HL-60 (cell line): Measurements from ENCODE around the gene NAV2.

Experiments used
- DNase-seq, 2 experiments: peaks; one replicate each; pipeline ENCODE4 v3.0.0-alpha.2; 2010 to 2020; ENCODE audit warnings: low read depth in 1 of 2, low spot score in 1 of 2
- H3K27ac ChIP-seq: fragments of 250-450 bp; sonication (Bioruptor Pico); replicated peaks from 2 replicates; pipeline ENCODE4 v1.5.1; 2020; ENCODE audit warnings: mild to moderate bottlenecking, moderate library complexity
- H3K27me3 ChIP-seq: fragments of 250-450 bp; sonication (Bioruptor Pico); 2 replicates; pipeline ENCODE4 v1.5.1; 2021; ENCODE audit warnings: mild to moderate bottlenecking, moderate library complexity; ENCODE audit not compliant: insufficient read depth, poor library complexity, severe bottlenecking
- H3K4me3 ChIP-seq: replicated peaks from 2 replicates; pipeline ENCODE4 v1.5.1; 2011; ENCODE audit warnings: mild to moderate bottlenecking, control low read depth, low read length; ENCODE audit not compliant: insufficient read depth
- GABPA ChIP-seq: IDR thresholded peaks from 2 replicates; pipeline ENCODE4 v1.6.1; 2012; ENCODE audit warnings: low read depth
- POLR2AphosphoS5 ChIP-seq: IDR thresholded peaks from 2 replicates; pipeline ENCODE4 v1.6.1; 2012; ENCODE audit warnings: low read depth
- SPI1 ChIP-seq: IDR thresholded peaks from 2 replicates; pipeline ENCODE4 v1.6.1; 2012; ENCODE audit warnings: low read depth, mild to moderate bottlenecking, borderline replicate concordance
- TF ChIP-seq, protein P1 (sequence below): IDR thresholded peaks from one replicate; pipeline ENCODE4 v1.5.1; 2011; ENCODE audit warnings: low read length, control low read depth, inconsistent platforms; ENCODE audit not compliant: insufficient read depth
- TF ChIP-seq, protein P2 (sequence below): IDR thresholded peaks from 2 replicates; pipeline ENCODE4 v1.6.1; 2012; ENCODE audit warnings: low read depth; ENCODE audit not compliant: insufficient replicate concordance

Gene NAV2

DNA sequence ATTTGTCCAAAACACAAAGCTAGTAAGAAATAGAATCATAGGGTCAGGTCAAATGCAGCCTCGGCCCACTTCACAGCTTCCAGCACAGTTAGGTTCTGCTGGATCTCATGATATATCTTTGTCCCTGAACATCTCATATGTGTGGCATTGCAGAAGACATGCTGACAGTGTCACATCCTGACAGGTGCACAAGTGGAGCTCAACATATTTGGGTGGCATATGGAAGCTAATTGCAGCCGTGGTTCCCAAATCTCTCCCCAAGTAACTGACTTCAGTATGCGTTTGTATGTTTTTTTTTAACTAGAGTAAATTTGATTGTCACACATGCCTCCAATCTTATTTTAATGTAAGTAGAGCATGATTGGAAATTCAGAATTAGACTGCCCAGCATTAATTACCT, 33.4 kb downstream of the NAV2 start:
- H3K27me3 ChIP-seq: no peaks in the 10 kb centered on the region
- TF ChIP-seq GABPA (no peak), SPI1 (no peak), POLR2AphosphoS5 (no peak)
- TF ChIP-seq, protein P1, sequence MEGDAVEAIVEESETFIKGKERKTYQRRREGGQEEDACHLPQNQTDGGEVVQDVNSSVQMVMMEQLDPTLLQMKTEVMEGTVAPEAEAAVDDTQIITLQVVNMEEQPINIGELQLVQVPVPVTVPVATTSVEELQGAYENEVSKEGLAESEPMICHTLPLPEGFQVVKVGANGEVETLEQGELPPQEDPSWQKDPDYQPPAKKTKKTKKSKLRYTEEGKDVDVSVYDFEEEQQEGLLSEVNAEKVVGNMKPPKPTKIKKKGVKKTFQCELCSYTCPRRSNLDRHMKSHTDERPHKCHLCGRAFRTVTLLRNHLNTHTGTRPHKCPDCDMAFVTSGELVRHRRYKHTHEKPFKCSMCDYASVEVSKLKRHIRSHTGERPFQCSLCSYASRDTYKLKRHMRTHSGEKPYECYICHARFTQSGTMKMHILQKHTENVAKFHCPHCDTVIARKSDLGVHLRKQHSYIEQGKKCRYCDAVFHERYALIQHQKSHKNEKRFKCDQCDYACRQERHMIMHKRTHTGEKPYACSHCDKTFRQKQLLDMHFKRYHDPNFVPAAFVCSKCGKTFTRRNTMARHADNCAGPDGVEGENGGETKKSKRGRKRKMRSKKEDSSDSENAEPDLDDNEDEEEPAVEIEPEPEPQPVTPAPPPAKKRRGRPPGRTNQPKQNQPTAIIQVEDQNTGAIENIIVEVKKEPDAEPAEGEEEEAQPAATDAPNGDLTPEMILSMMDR: no peak
- TF ChIP-seq, protein P2, sequence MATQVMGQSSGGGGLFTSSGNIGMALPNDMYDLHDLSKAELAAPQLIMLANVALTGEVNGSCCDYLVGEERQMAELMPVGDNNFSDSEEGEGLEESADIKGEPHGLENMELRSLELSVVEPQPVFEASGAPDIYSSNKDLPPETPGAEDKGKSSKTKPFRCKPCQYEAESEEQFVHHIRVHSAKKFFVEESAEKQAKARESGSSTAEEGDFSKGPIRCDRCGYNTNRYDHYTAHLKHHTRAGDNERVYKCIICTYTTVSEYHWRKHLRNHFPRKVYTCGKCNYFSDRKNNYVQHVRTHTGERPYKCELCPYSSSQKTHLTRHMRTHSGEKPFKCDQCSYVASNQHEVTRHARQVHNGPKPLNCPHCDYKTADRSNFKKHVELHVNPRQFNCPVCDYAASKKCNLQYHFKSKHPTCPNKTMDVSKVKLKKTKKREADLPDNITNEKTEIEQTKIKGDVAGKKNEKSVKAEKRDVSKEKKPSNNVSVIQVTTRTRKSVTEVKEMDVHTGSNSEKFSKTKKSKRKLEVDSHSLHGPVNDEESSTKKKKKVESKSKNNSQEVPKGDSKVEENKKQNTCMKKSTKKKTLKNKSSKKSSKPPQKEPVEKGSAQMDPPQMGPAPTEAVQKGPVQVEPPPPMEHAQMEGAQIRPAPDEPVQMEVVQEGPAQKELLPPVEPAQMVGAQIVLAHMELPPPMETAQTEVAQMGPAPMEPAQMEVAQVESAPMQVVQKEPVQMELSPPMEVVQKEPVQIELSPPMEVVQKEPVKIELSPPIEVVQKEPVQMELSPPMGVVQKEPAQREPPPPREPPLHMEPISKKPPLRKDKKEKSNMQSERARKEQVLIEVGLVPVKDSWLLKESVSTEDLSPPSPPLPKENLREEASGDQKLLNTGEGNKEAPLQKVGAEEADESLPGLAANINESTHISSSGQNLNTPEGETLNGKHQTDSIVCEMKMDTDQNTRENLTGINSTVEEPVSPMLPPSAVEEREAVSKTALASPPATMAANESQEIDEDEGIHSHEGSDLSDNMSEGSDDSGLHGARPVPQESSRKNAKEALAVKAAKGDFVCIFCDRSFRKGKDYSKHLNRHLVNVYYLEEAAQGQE: no peak
- no peak for DNase-seq
- H3K27ac ChIP-seq: no peak overlapping the region
- H3K4me3 ChIP-seq: no peak overlapping the region

DNA sequence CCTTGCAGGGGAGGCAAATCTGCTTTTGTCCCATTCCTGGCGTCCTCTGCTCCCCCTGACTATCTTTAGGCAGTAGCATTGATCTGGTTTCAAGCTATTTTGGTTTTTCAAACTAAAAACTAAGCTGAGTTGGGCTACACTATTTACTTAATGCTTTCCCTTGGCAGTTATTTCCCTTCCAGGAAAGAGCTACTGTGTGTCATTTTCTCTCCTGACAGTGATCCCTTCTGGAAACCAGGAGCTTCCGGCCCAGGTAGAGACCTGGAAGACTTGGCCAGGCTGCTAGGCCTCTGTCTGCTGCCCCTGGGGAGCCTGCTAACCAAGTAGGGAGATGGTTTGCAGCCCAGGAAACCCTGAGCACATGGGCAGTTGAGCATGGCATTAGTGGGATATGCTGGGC, 35.0 kb downstream of the NAV2 start:
- H3K27me3 ChIP-seq: no peaks in the 10 kb centered on the region

DNA sequence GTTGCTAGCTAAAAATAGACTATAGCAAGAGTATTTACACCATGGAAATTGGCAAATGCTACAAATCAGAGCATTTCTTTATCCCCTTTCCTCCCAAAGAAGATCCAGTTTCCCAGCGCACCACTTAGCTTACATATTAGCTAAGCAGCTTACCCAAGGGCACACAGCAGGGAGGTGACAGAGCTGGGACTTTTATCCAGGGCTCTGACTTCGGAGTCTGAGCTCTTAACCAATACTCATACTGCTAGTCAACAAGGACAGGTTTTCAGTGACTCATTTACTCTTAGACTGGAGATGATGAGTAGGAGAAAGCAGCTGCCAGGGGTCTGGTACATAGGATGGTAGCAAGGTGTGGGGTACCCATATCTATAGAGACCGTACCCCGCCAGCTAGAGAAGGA, 38.4 kb downstream of the NAV2 start:
- Histone ChIP-seq H3K27me3 (no peaks in the 10 kb centered on the region), H3K27ac (no peak overlapping the region), H3K4me3 (no peak overlapping the region)
- no peak for DNase-seq
- TF ChIP-seq POLR2AphosphoS5: no peak
- no peak for TF ChIP-seq SPI1
- TF ChIP-seq, protein P2: no peak
- no peak for TF ChIP-seq GABPA
- TF ChIP-seq, protein P1: no peak

More for the DNA sequence above, 35.0 kb downstream of the NAV2 start:
- H3K27ac ChIP-seq: no peak overlapping the region
- no peak overlapping the region for H3K4me3 ChIP-seq
- DNase-seq: no peak
- TF ChIP-seq, protein P2: no peak
- TF ChIP-seq, protein P1: no peak
- no peak for TF ChIP-seq SPI1
- TF ChIP-seq POLR2AphosphoS5: no peak
- no peak for TF ChIP-seq GABPA
